MCF 10A (cell line): ENCODE measurements around the gene EXOSC9. TPM values are rescaled to one million over a fixed set of nuclear protein-coding genes. Genes with fewer than 3 reads are reported as not detected.

Source experiments
- BruUV-seq: library from RNA; stranded (reverse); fragments of 400-500 nt; replicated peaks from 2 replicates; lab custom pipeline; 2021; lab: Mats Ljungman, UMichigan
- CTCF ChIA-PET: fragments of 300-600 bp; sonication (Branson Sonifier 250); formaldehyde crosslinking; extraction: SDS; loops from one replicate; lab custom pipeline; 2021; ENCODE audit warnings: antibody characterized with exemption, inconsistent platforms; lab: Yijun Ruan, JAX
- POLR2A ChIA-PET: fragments of 300-600, 350-650 bp; sonication (Branson Sonifier 250); formaldehyde crosslinking; extraction: SDS; loops from one replicate; lab custom pipeline; 2020; ENCODE audit warnings: antibody characterized with exemption, inconsistent platforms; lab: Yijun Ruan, JAX
- DNase-seq: peaks from one replicate; pipeline ENCODE4 v3.0.0-alpha.2; 2018; ENCODE audit not compliant: unreplicated experiment
- H3K27ac Mint-ChIP-seq: one replicate; pipeline ENCODE4 v1.8.0; 2022; ENCODE audit warnings: mild to moderate bottlenecking, low read depth, mixed read lengths; ENCODE audit not compliant: unreplicated experiment
- H3K27me3 Mint-ChIP-seq: one replicate; pipeline ENCODE4 v1.8.0; 2022; ENCODE audit warnings: mixed read lengths; ENCODE audit not compliant: insufficient read depth, unreplicated experiment
- H3K36me3 Mint-ChIP-seq: one replicate; pipeline ENCODE4 v1.8.0; 2022; ENCODE audit warnings: mild to moderate bottlenecking, moderate library complexity, mixed read lengths; ENCODE audit not compliant: insufficient read depth, unreplicated experiment
- H3K4me1 Mint-ChIP-seq: one replicate; pipeline ENCODE4 v1.8.0; 2022; ENCODE audit warnings: mixed read lengths; ENCODE audit not compliant: insufficient read depth, unreplicated experiment
- H3K4me3 Mint-ChIP-seq: one replicate; pipeline ENCODE4 v1.8.0; 2022; ENCODE audit warnings: mild to moderate bottlenecking, moderate library complexity, mixed read lengths; ENCODE audit not compliant: unreplicated experiment
- H3K9me3 Mint-ChIP-seq: one replicate; pipeline ENCODE4 v1.8.0; 2022; ENCODE audit warnings: mixed read lengths; ENCODE audit not compliant: unreplicated experiment
- intact Hi-C: fragments of 100-400 bp; cut with micrococcal nuclease; formaldehyde crosslinking; loops from 2 replicates; pipeline ENCODE4 v1.14.1; 2022
- total RNA-seq: library from RNA; stranded (reverse); gene quantifications from 2 replicates; pipeline ENCODE4 v1.2.3, GENCODE V29; 2022
- TF ChIP-seq, protein P1 (sequence below): fragments of 200-600 bp; IDR thresholded peaks from one replicate; pipeline ENCODE4 v1.8.0; 2022; ENCODE audit warnings: antibody characterized with exemption, mild to moderate bottlenecking; ENCODE audit not compliant: unreplicated experiment

EXOSC9 gene
- total RNA-seq, 1 experiment from 2014 or later = 30.9 TPM

DNA sequence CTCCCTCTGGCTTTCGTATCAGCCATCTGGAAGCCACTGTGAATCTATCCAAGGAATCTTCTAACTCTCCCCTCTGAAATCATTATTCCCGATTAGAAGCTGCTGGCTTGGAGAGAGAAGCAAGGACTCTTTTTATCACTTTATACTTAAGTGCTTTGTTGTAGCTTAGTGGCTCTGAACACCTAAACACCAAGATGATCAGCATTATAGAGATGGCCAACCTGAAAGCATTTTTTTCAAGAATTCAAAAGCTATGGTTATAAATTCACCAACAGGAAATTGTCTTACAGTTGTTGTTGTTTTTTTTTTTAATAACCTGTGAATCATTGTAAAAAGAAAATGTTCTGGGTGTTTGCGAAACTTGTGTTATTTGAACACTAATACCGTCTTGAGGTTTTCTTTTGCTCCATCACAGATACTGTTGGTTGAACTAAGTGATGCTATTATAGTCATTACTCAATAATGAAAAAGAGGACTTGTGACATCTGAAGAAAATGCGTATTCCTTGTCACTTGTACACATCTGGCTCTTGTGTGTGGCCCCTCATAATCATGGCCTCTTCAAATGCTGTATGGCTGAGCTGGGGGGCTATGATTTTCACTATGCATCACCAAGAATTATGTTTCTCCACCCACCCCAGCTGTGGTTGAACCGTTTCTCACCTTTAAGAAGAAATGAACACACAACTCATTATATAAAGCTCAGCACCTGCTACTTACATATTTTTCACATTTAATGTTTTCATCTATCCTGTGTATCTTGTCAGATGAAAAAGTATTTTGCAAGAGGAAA, 24.3 kb upstream of the EXOSC9 start:
- POLR2A ChIA-PET = interaction anchor here (0.6 to 1.5 kb wide), 2 partner anchors 12 to 47 kb away, joined by 3 to 4 read pairs; partner anchors contain the start of genes CCNA2 and SMIM43
- intact Hi-C loops = no loop called here
- TF ChIP-seq, protein P1, sequence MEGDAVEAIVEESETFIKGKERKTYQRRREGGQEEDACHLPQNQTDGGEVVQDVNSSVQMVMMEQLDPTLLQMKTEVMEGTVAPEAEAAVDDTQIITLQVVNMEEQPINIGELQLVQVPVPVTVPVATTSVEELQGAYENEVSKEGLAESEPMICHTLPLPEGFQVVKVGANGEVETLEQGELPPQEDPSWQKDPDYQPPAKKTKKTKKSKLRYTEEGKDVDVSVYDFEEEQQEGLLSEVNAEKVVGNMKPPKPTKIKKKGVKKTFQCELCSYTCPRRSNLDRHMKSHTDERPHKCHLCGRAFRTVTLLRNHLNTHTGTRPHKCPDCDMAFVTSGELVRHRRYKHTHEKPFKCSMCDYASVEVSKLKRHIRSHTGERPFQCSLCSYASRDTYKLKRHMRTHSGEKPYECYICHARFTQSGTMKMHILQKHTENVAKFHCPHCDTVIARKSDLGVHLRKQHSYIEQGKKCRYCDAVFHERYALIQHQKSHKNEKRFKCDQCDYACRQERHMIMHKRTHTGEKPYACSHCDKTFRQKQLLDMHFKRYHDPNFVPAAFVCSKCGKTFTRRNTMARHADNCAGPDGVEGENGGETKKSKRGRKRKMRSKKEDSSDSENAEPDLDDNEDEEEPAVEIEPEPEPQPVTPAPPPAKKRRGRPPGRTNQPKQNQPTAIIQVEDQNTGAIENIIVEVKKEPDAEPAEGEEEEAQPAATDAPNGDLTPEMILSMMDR = no peak
- Mint-ChIP-seq H3K27me3 (no peaks in the 10 kb centered on the region), H3K9me3 (no peaks in the 10 kb centered on the region), H3K27ac (no peak overlapping the region), H3K4me3 (no peak overlapping the region), H3K4me1 (peaks cover 19% of the 10 kb centered on the region), H3K36me3 (no peaks in the 10 kb centered on the region)
- CTCF ChIA-PET = interaction anchor here (1.1 to 1.5 kb wide), 2 partner anchors 12 to 40 kb away, joined by 5 to 6 read pairs; partner anchors contain the start of gene SMIM43
- peak; percentile 38 for DNase-seq
- BruUV-seq = no TSS peak

DNA sequence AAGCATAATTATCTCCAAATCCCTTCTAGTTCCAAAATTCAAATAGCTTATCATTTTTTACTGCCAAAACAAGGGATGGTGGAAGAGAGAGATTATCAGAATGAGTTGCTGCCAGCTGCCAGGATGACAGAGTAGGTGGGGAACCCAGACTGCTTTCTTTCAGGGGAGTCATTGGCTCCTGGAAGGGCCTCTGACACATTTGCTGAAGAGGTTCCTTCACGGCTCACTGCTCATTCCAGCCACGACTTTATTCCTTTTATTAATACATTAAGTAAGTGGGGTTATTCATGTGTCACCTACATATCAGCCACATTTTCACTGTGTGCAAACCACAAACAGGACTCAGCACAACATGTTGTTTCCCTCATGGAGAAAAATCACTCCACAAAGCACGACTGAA, 23.5 kb upstream of the EXOSC9 start:
- TF ChIP-seq, protein P1 = no peak
- DNase-seq = no peak
- BruUV-seq = no TSS peak
- Mint-ChIP-seq H3K36me3 (no peaks in the 10 kb centered on the region), H3K4me3 (no peak overlapping the region), H3K27ac (no peak overlapping the region), H3K9me3 (no peaks in the 10 kb centered on the region), H3K27me3 (no peaks in the 10 kb centered on the region), H3K4me1 (peaks cover 19% of the 10 kb centered on the region)
- ChIA-PET POLR2A (interaction anchor here (1.1 to 1.5 kb wide), 2 partner anchors 15 to 46 kb away, joined by 3 to 4 read pairs; partner anchors contain the start of gene CCNA2), CTCF (interaction anchor here (1.5 kb wide), 1 partner anchor 41 kb away, joined by 5 read pairs; no protein-coding TSS in a partner anchor)
- intact Hi-C loops = no loop called here

DNA sequence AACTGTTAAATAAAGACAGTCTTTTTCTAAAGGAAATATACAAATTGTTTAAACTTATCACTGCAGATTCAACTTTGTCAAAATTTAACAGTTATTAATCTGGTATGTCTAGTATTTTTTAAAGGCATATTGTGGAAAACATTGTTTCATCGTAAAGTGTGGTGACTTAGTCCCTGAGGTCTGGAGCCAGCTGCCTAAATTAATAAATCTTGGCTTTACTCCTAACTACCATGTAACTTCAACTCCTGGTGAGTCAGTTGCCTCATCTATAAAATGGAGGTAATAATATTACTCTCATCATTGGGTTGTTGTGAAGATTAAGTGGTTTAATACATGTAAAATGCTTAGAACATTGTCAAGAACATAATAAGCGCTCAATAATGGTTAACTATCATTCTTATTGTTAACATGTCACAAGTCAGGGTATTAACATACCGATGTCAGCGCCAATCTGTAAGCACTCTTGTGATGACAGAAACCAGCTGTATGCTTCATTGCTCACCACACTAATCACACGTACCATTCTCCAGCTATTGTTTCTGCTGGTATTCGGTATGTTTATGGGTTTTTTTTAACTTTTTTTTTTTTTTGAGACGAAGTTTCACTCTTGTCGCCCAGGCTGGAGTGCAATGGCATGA, 22.0 kb upstream of the EXOSC9 start:
- H3K4me3 Mint-ChIP-seq = no peak overlapping the region
- CTCF ChIA-PET = interaction anchor here (1.0 to 1.7 kb wide), 3 partner anchors 12 to 14 kb away, joined by 3 to 5 read pairs (median 3); partner anchors contain the start of gene SMIM43

More for the DNA sequence above, 22.0 kb upstream of the EXOSC9 start:
- TF ChIP-seq, protein P1 = no peak
- POLR2A ChIA-PET = interaction anchor here (1.1 kb wide), 2 partner anchors 17 to 25 kb away, joined by 3 read pairs; no protein-coding TSS in a partner anchor
- Mint-ChIP-seq H3K27me3 (no peaks in the 10 kb centered on the region), H3K4me1 (peaks cover 16% of the 10 kb centered on the region), H3K27ac (no peak overlapping the region), H3K36me3 (no peaks in the 10 kb centered on the region), H3K9me3 (no peaks in the 10 kb centered on the region)
- BruUV-seq = no TSS peak
- intact Hi-C loops = no loop called here
- no peak for DNase-seq
